Lung microvascular endothelial cell (primary cell): Measurements from ENCODE around the gene MIS18A. TPM values are rescaled to one million over a fixed set of nuclear protein-coding genes. Genes with fewer than 3 reads are reported as not detected.
A peak's percentile ranks its signal among the peaks of the same experiment; 100 is the strongest.
"Not testable (repeated sequence)": the region's sequence is repeated elsewhere in the genome, so short reads cannot be mapped to it uniquely, and the experiment has no call there.

ENCODE experiments used
- DNase-seq, 2 donors: peaks; one replicate each; pipeline versions ENCODE4 v3.0.0 to v3.0.0-alpha.2; 2010; ENCODE audit warnings: low read depth in 2 of 2
- total RNA-seq: library from RNA; depleted of rRNA; stranded (reverse); fragments of >200 nt; gene quantifications from 2 replicates; pipeline ENCODE4 v1.2.1, GENCODE V29; 2014

The MIS18A gene
- total RNA-seq, 1 donor from 2014 or later, result 3.0 TPM

DNA sequence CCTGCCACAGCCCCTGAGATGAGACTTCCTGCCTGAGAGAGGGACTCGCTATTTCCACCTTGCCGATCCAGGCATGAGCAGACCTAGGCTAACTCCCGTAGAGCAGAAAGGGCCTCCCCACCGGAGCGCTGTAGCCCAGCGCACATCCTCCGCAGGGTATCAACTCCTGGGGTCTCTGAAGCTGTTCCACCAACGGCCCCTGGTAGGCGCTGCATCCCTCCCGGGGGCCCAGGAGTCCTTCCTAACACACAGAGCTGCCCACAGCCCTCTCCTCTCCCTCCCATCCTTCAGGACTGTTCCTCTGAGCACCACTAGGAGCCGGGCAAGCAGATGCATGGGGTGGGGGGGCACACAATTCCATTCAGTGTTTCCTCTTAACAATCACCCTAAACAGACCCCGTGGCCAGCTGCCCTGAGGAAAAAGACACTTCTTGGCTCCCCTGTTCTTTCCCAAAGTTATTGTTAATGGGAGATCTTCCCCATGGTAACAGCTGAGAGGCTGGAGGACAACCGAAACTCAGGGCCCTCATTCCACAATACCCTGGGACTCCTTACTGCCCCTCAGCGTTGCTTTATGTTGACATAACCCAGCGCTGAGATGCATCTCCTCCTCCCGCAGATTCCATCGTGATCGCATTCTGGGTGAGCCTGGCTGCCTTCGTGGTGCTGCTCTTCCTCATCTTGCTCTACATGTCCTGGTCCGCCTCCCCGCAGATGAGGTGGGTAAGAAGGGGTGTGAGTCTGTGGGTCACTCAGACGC is 27.4 kb upstream of the MIS18A start:
- peak; percentile 48 to 77 for DNase-seq

DNA sequence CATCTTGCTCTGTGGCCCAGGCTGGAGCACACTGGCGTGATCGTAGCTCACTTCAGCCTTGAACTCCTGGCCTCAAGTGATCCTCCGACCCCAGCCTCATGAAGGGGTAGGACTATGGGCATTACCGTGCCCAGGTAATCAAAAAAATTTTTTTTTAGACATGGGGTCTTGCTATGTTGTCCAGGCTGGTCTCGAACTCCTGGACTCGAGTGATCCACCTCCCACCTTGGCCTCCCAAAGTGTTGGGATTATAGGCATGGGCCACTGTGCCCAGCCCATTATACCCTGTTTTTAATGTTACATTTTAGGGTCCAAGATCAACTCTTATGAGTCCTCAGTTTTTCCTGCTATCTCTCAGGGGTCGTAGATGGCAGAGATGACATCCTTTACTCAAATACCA is 26.1 kb upstream of the MIS18A start:
- DNase-seq, result no peak

- DNase-seq, result no peak
Observed at GRCh38 chr21:32303385-32303784, 24.5 kb upstream of the MIS18A start.

GRCh38 chr21:32302560-32302959 is 23.7 kb upstream of the MIS18A start:
- DNase-seq, result no peak

- DNase-seq, result no peak
Observed at GRCh38 chr21:32301596-32301995, 22.7 kb upstream of the MIS18A start.

DNA sequence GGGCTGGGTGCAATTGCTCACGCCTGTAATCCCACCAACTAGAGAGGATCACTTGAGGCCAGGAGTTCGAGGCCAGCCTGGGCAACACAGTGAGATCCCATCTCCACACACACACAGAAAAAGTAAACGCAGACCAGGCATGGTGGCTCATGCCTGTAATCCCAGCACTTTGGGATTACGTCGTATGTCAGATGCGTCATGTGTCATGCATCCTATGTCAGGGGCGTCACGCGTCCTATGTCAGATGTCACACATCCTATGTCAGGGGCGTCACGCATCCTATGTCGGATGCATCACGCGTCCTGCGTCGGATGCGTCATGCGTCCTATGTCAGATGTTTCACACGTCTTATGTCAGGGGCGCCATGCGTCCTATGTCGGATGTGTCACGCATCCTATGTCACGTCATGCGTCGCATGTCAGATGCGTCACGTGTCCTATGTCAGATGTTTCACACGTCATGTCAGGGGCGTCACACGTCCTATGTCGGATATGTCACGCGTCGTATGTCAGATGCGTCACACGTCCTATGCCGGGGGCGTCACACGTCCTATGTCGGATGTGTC is 21.4 kb upstream of the MIS18A start:
- DNase-seq, result no peak

GRCh38 chr21:32299695-32300094 is 20.8 kb upstream of the MIS18A start:
- DNase-seq, result no peak

DNA sequence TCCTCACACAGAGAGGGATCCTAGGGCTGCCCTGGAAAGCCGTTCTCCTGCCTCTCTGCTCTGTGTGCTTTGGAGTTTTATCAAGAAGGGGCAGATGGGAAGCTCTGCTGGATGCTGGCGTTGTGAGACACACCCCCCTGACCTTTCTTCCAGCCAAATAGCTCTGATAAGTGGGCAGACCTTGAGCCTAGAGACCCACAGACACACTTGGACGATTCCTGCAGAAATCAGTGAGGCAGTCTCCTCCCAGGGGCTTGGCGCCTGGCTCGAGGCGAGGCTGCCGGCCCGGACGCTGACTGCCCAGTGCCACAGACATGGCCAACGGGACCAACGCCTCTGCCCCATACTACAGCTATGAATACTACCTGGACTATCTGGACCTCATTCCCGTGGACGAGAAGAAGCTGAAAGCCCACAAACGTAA is 19.8 kb upstream of the MIS18A start, which contains the start of gene MRAP:
TSS of gene MRAP (plus strand) at position 198 of the 424 bp plus-strand sequence. CDS start at position 315, 117 bp downstream.
- DNase-seq, result no peak

DNA sequence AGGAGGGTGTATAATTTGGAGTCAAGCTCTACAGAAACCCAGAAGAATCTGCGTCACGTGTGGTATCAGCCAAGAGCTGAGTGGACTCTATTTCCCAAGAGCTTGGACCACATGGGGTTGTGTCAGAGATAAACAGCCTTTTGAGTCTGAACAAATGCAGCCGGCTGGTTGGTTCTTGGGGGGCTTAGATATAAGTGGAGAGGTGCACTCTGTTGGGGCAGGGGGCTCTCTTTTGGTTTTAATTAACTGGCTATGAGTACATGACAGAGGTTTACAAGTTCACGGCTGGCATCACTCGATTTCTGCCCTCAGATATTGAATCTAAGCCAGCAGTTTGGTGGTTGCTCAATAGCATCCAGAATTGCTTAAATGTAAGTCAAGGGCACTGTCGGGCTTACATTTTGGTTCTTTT is 19.3 kb upstream of the MIS18A start:
- DNase-seq, result no peak

DNA sequence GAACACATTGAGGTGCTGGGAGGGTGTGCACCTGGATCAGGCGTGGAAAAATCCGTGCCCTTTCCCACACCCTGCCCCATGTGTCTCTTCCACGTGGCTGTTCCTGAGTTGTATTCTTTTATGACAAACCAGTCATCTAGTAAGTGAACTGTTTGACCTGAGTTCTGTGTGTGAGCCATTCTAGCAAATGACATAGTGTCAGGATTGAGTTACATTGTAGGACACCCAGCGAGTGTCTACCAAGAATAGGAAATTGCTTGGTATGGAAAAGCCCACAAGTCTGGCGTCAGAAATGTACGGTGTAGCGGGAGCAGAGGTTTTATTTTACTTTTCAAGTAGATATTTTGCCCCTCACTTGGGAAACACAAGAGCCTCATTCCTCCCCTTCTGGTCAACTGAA is 18.6 kb upstream of the MIS18A start:
- no peak for DNase-seq

DNA sequence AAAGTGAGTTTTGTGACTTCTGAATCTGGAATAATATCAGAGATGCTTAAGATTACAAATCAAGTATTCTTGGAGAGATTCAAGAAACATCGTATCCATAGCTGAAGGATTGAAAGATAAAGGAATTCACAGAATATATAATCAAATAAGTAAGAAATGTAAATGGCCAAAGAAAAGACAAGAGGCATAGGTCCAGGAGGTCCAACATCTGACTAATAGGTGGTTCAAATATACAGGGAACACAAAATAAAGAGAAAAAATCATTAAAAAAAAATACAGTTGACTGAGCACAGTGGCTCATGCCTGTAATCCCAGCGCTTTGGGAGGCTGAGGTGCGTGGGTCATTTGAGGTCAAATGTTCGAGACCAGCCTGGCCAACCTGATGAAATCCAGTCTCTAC is 6.6 kb upstream of the MIS18A start:
- no peak for DNase-seq

DNA sequence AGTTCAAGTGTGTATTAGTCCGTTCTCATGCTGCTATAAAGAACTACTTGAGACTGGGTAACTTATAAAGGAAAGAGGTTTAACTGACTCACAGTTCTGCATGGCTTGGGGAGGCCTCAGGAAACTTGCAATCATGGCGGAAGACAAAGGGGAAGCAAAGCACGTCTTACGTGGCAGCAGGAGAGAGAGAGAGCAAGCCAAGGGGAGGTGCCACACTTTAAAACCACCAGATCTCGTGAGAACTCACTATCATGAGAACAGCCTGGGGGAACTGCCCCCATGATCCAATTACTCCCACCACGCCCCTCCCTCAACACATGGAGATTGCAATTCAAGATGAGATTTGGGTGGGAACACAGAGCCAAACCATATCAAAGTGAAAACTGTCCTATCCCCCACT is 4.1 kb upstream of the MIS18A start:
- no peak for DNase-seq

DNA sequence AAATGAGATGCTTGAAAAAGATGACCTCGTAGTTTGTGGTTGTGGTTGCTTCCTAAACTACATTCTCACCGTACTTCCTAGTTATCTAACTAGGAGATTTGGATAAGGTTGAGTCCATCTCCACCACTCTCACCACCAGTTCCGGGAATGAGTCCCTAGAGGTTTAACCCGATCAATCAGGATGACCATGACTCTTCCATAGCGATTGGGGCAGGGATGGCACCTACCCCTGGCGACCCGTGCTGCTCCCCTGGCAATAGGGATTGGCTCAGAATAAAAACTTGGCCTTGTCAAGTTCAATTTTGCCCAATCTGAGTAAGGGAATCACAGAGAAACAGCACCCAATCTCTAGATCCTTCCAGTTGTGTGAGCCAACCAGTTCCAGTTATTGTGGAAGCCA is 2.7 kb upstream of the MIS18A start:
- no peak for DNase-seq

- no peak for DNase-seq
Observed at GRCh38 chr21:32279377-32279680, 480 bp upstream of the MIS18A start.

DNA sequence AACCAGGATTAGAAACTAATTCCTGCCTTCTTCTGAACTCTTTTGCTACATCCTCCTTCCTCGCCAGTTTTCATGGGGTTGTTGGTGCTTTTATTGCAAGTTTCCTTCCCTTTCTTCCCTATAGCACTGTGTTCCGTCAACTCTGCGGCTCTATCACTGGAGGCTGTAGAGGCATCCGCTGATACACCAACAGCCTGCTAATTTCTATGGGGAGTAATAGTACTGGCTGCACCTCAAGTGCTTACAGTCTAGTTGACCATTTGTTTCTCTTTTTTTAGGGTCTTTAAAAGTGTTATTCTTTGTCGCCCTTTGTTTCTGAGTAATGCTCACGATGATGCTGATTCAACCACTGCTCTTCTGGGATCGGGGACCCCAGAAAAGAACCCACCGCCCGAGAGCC is 746 bp downstream of the MIS18A start:
- peak; percentile 10 to 22 for DNase-seq

- no peak for DNase-seq
Observed at GRCh38 chr21:32276671-32277070, 2.2 kb downstream of the MIS18A start.

DNA sequence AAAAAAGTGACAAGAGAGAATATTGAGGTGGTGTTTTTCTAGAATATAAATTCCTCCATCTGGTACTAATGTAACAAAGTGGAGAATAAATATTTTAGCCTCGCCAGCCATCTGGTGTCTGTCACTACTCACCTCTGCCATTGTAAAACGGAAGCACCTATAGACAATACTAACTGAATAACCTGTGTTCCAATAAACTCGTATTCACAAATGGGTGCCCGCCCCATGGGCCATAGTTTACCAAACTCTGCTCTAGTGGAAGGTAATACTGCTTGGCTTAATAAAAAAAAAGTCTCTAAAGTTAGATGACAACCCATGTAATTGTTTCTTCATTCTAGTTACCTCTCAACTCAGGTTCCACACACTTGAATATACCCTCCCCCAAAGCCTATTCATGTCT is 8.1 kb downstream of the MIS18A start:
- no peak for DNase-seq

- DNase-seq, result not testable (repeated sequence)
Observed at GRCh38 chr21:32265321-32265720, 13.5 kb downstream of the MIS18A start.

GRCh38 chr21:32261929-32262328 is 16.9 kb downstream of the MIS18A start:
- DNase-seq, result no peak

GRCh38 chr21:32260130-32260529 is 18.7 kb downstream of the MIS18A start:
- DNase-seq, result no peak

DNA sequence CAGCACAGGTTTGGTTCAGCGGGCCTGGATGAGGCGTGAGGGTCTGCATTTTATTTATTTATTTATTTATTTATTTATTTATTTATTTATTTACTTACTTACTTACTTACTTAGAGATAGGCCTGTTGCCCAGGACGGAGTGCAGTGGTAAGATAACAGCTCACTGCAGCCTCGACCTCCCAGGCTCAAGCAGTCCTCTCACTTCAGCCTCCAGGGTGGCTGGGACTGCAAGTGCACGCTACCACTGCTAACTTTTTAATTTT is 20.1 kb downstream of the MIS18A start:
- not testable (repeated sequence) for DNase-seq

DNA sequence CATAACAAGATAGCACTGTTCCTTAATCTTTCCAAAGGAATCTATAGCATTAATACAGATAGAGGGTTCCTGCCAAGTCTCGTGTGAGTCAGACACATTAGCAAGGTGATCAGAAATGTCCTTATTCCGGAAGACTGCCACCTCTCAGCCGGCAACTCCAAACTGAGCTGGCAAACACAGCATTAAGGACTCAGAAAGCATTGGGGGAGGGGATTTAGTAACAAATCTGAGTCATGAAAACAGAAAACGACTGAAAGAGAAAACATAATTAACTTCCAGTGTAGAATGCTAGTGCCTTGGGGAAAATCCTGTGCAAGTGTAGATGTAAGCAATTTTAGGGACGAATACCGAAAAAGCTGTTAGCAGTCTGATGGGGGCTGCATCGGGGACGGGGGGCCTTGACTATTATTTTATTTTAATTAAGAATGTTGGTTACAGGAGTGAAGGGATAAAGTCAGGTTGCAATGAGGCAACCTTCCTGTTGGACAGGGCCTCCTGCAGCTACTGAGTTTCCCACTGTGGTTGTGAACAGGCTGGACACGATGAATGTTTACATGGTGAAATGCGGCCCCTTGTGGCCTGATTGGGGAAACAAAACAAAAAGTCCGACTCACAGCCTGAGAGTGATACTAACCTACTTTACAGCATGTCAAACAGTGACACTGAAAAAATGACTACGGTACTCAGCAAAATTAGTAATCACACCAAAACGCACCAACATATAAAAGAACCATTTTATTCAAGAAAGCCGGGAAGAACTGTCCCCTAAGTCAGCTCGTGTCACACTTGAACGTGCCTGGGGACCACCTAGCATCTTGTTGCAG is 20.7 kb downstream of the MIS18A start:
- peak; percentile 87 to 94 for DNase-seq
